Mesothelial cell of epicardium (in vitro differentiated cells): ENCODE data around the gene SLC6A6. TPM values are rescaled to one million over a fixed set of nuclear protein-coding genes. Genes with fewer than 3 reads are reported as not detected.

Source experiments
- DNase-seq, 2 experiments: peaks; one replicate each; pipeline ENCODE4 v3.0.0; 2021; ENCODE audit warnings: low spot score in 2 of 2; ENCODE audit not compliant: unreplicated experiment in 2 of 2
- H3K27ac Mint-ChIP-seq: 2 replicates; pipeline ENCODE4 v1.8.0; 2021; ENCODE audit warnings: mixed read lengths
- H3K27me3 Mint-ChIP-seq: 2 replicates; pipeline ENCODE4 v1.8.0; 2021; ENCODE audit warnings: low read depth, mixed read lengths
- H3K36me3 Mint-ChIP-seq: 2 replicates; pipeline ENCODE4 v1.8.0; 2021; ENCODE audit warnings: mixed read lengths
- H3K4me1 Mint-ChIP-seq: 2 replicates; pipeline ENCODE4 v1.8.0; 2021; ENCODE audit warnings: mixed read lengths
- H3K4me3 Mint-ChIP-seq: 2 replicates; pipeline ENCODE4 v1.8.0; 2021; ENCODE audit warnings: mild to moderate bottlenecking, moderate library complexity, mixed read lengths
- H3K9me3 Mint-ChIP-seq: 2 replicates; pipeline ENCODE4 v1.8.0; 2021; ENCODE audit warnings: mixed read lengths
- CTCF ChIP-seq: fragments of 200-600 bp; sonication (generic); IDR thresholded peaks from one replicate; pipeline ENCODE4 v1.5.0; 2021; ENCODE audit warnings: antibody characterized with exemption; ENCODE audit not compliant: unreplicated experiment
- total RNA-seq: library from RNA; stranded (reverse); gene quantifications from 3 replicates; pipeline ENCODE4 v1.2.1, GENCODE V29; 2021

Gene SLC6A6
- total RNA-seq, 1 donor from 2014 or later, result 21.2 TPM

GRCh38 chr3:14468621-14468981, 66.2 kb downstream of the SLC6A6 start:
- no peak for TF ChIP-seq CTCF
- Mint-ChIP-seq H3K27ac (no peak overlapping the region), H3K4me3 (no peak overlapping the region), H3K9me3 (peaks cover 4% of the 10 kb centered on the region), H3K27me3 (no peaks in the 10 kb centered on the region), H3K36me3 (peaks cover 14% of the 10 kb centered on the region), H3K4me1 (peaks cover 13% of the 10 kb centered on the region)
- no peak for DNase-seq

GRCh38 chr3:14470461-14470860, 68.1 kb downstream of the SLC6A6 start:
- no peak for TF ChIP-seq CTCF
- Mint-ChIP-seq H3K36me3 (peaks cover 23% of the 10 kb centered on the region), H3K27ac (no peak overlapping the region), H3K9me3 (peaks cover 4% of the 10 kb centered on the region), H3K27me3 (no peaks in the 10 kb centered on the region), H3K4me1 (peaks cover 14% of the 10 kb centered on the region), H3K4me3 (no peak overlapping the region)
- no peak for DNase-seq

- Mint-ChIP-seq H3K9me3 (peaks cover 4% of the 10 kb centered on the region), H3K36me3 (peaks cover 23% of the 10 kb centered on the region), H3K4me1 (peaks cover 14% of the 10 kb centered on the region), H3K4me3 (no peak overlapping the region), H3K27me3 (no peaks in the 10 kb centered on the region), H3K27ac (no peak overlapping the region)
- no peak for DNase-seq
- TF ChIP-seq CTCF, result no peak
Observed at GRCh38 chr3:14471016-14471415, 68.6 kb downstream of the SLC6A6 start.

GRCh38 chr3:14471690-14472089, 69.3 kb downstream of the SLC6A6 start:
- peaks cover 14% of the 10 kb centered on the region for H3K4me1 Mint-ChIP-seq
- H3K9me3 Mint-ChIP-seq, result peaks cover 4% of the 10 kb centered on the region
- H3K36me3 Mint-ChIP-seq, result peaks cover 23% of the 10 kb centered on the region
- no peak for DNase-seq
- no peak overlapping the region for H3K4me3 Mint-ChIP-seq
- TF ChIP-seq CTCF, result no peak
- H3K27ac Mint-ChIP-seq, result no peak overlapping the region
- no peaks in the 10 kb centered on the region for H3K27me3 Mint-ChIP-seq

GRCh38 chr3:14472471-14473351, 70.3 kb downstream of the SLC6A6 start:
- H3K4me3 Mint-ChIP-seq, result no peak overlapping the region
- H3K4me1 Mint-ChIP-seq, result peaks cover 14% of the 10 kb centered on the region
- peaks cover 4% of the 10 kb centered on the region for H3K9me3 Mint-ChIP-seq
- peak overlapping the region; percentile 56 for H3K27ac Mint-ChIP-seq
- no peak for TF ChIP-seq CTCF
- no peaks in the 10 kb centered on the region for H3K27me3 Mint-ChIP-seq
- peaks cover 27% of the 10 kb centered on the region for H3K36me3 Mint-ChIP-seq
- no peak for DNase-seq
